ENCODE results near the gene SH2D6.

Gene SH2D6

GRCh38 chr2:85399183-85399455 lies 19.4 kb upstream of the SH2D6 start:
- Histone ChIP-seq H3K27ac (peak overlapping the region; percentile 97), H3K9ac (no peak overlapping the region), H3K36me3 (ENCODE audit: control insufficient read depth, insufficient read depth, low read length) (no peaks in the 10 kb centered on the region), H3K79me2 (peaks cover 13% of the 10 kb centered on the region), H3K4me3 (ENCODE audit: low read depth, low read length) (no peak overlapping the region), H3K4me2 (ENCODE audit: low read length) (no peak overlapping the region), H3K9me3 (ENCODE audit: control insufficient read depth, low read length) (no peaks in the 10 kb centered on the region), H3K4me1 (peaks cover 79% of the 10 kb centered on the region), H2AFZ (peak overlapping the region; percentile 22), H3K27me3 (ENCODE audit: control insufficient read depth, insufficient read depth, low read length) (no peaks in the 10 kb centered on the region)
- no peak for TF ChIP-seq CTCF (IDR thresholded peaks at IDR 0.05)

GRCh38 chr2:85400023-85400422 lies 18.5 kb upstream of the SH2D6 start:
- Histone ChIP-seq H3K4me3 (ENCODE audit: low read depth, low read length) (no peak overlapping the region), H3K9ac (no peak overlapping the region), H3K79me2 (peaks cover 13% of the 10 kb centered on the region), H3K4me2 (ENCODE audit: low read length) (no peak overlapping the region), H3K4me1 (peaks cover 72% of the 10 kb centered on the region), H3K9me3 (ENCODE audit: control insufficient read depth, low read length) (no peaks in the 10 kb centered on the region), H3K27ac (peak overlapping the region; percentile 97), H3K36me3 (ENCODE audit: control insufficient read depth, insufficient read depth, low read length) (no peaks in the 10 kb centered on the region), H3K27me3 (ENCODE audit: control insufficient read depth, insufficient read depth, low read length) (no peaks in the 10 kb centered on the region), H2AFZ (no peak overlapping the region)
- no peak for TF ChIP-seq CTCF (IDR thresholded peaks at IDR 0.05)

GRCh38 chr2:85400541-85401463 lies 17.7 kb upstream of the SH2D6 start:
- Histone ChIP-seq H3K36me3 (ENCODE audit: control insufficient read depth, insufficient read depth, low read length) (no peaks in the 10 kb centered on the region), H3K9ac (no peak overlapping the region), H3K4me2 (ENCODE audit: low read length) (no peak overlapping the region), H3K27me3 (ENCODE audit: control insufficient read depth, insufficient read depth, low read length) (no peaks in the 10 kb centered on the region), H3K27ac (peak overlapping the region; percentile 97), H3K9me3 (ENCODE audit: control insufficient read depth, low read length) (no peaks in the 10 kb centered on the region), H3K4me1 (peaks cover 71% of the 10 kb centered on the region), H3K4me3 (ENCODE audit: low read depth, low read length) (no peak overlapping the region), H2AFZ (no peak overlapping the region), H3K79me2 (peaks cover 13% of the 10 kb centered on the region)
- no peak for TF ChIP-seq CTCF (IDR thresholded peaks at IDR 0.05)

- Histone ChIP-seq H3K27me3 (ENCODE audit: control insufficient read depth, insufficient read depth, low read length) (no peaks in the 10 kb centered on the region), H3K4me3 (ENCODE audit: low read depth, low read length) (no peak overlapping the region), H3K9ac (no peak overlapping the region), H3K79me2 (peaks cover 13% of the 10 kb centered on the region), H3K36me3 (ENCODE audit: control insufficient read depth, insufficient read depth, low read length) (no peaks in the 10 kb centered on the region), H3K27ac (peak overlapping the region; percentile 97), H3K4me2 (ENCODE audit: low read length) (no peak overlapping the region), H2AFZ (no peak overlapping the region), H3K9me3 (ENCODE audit: control insufficient read depth, low read length) (no peaks in the 10 kb centered on the region), H3K4me1 (peaks cover 71% of the 10 kb centered on the region)
- TF ChIP-seq CTCF (IDR thresholded peaks at IDR 0.05), result no peak
Measured at GRCh38 chr2:85401464-85401805, 17.1 kb upstream of the SH2D6 start.

- Histone ChIP-seq H3K9me3 (ENCODE audit: control insufficient read depth, low read length) (no peaks in the 10 kb centered on the region), H3K4me3 (ENCODE audit: low read depth, low read length) (no peak overlapping the region), H3K4me1 (peaks cover 76% of the 10 kb centered on the region), H3K79me2 (peaks cover 13% of the 10 kb centered on the region), H3K36me3 (ENCODE audit: control insufficient read depth, insufficient read depth, low read length) (no peaks in the 10 kb centered on the region), H3K27me3 (ENCODE audit: control insufficient read depth, insufficient read depth, low read length) (no peaks in the 10 kb centered on the region), H2AFZ (no peak overlapping the region), H3K27ac (peak overlapping the region; percentile 97), H3K4me2 (ENCODE audit: low read length) (no peak overlapping the region), H3K9ac (no peak overlapping the region)
- TF ChIP-seq CTCF (IDR thresholded peaks at IDR 0.05), result no peak
Measured at GRCh38 chr2:85401844-85402243, 16.7 kb upstream of the SH2D6 start.
